ENCODE results near the gene CCDC88C. TPM values are rescaled to one million over a fixed set of nuclear protein-coding genes. Genes with fewer than 3 reads are reported as not detected.

CCDC88C gene
- total and polyA plus RNA-seq, 2 donors (not counting 3 experiments of a cell fraction or from before 2014, with no cell fraction given), result 11.4 to 52.1 TPM

DNA sequence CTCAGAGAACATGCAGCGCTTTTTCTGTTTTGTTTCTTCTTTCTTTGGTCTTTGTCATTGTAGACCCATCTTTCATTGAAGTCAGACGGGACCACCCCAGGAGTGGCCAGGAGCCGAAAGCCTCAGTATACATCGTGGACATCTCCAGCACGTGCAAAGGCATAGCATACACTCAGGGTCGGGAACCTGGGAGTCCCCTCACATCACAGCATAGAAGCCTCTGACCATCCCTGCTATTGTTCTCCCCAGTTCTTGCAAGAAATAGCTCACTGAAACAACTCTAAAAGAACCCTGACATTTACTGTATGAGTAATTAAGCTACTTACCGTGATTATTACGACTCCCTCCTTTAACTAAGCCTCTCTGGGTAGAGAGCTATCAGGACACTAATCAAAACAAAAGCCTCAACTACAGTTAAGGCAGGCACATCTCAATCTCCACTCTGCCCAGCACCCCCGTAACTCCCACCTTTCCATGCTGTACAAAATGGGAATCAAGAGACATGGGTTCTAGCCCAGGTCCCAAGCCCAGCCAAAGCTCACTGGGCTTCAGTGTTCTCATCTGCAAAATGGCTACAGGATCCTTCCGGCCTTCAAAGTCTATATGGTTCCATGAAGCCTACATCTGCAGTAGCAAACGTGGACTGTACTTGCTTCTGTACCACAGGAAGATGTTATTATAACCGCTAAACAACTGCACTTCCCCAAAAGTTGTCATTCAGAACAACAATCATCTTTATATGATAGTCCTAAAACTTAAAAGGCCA is 6.7 kb downstream of the CCDC88C start:
- DNase-seq (ENCODE audit: low read depth, low spot score) (no peak), FAIRE-seq (no peak)
- ChIA-PET POLR2A (no interaction called here), CTCF (interaction anchor here (0.7 to 2.3 kb wide), 5 partner anchors 8 to 101 kb away, joined by 3 to 6 read pairs (median 4); no protein-coding TSS in a partner anchor)
- no peaks in the 10 kb centered on the region for H3K9me1 ChIP-seq (replicated peaks; ENCODE audit: control insufficient read depth, extremely low read depth, insufficient read depth, low read length)
- H3K4me3 ChIP-seq (replicated peaks in 1 of 3; ENCODE audit: insufficient read depth in 1 of 3, low read depth in 1 of 3, low read length in 3 of 3), result no peak overlapping the region
- H3K27me3 ChIP-seq (ENCODE audit: control insufficient read depth in 2 of 2, insufficient read depth in 2 of 2, low read length in 2 of 2), result no peaks in the 10 kb centered on the region
- peaks cover 4% of the 10 kb centered on the region for H3K79me2 ChIP-seq (ENCODE audit: control insufficient read depth, insufficient read depth, low read length)
- peaks cover 11% of the 10 kb centered on the region for H3K4me1 ChIP-seq (ENCODE audit: control insufficient read depth, extremely low read depth, insufficient read depth, low read length)
- TF ChIP-seq POLR2AphosphoS5 (IDR thresholded peaks at IDR 0.05; ENCODE audit: insufficient read depth, low read depth, low read length) (no peak), POLR2A (IDR thresholded peaks at IDR 0.05; ENCODE audit: low read depth, low read length) (no peak), MAX (IDR thresholded peaks at IDR 0.05; ENCODE audit: insufficient read depth, insufficient read length) (no peak), CTCF (IDR thresholded peaks at IDR 0.05; ENCODE audit: extremely low read depth in 1 of 2, insufficient read depth in 1 of 2, low read depth in 1 of 2, low read length in 2 of 2) (no peak), FOS (IDR thresholded peaks at IDR 0.05; ENCODE audit: borderline replicate concordance, insufficient read depth, low read length) (no peak), JUN (IDR thresholded peaks at IDR 0.05; ENCODE audit: borderline replicate concordance, insufficient read depth, insufficient read length, low read depth) (no peak), GATA2 (IDR thresholded peaks at IDR 0.05; ENCODE audit: insufficient read depth, insufficient read length, low read depth, low read length) (no peak), EZH2 (IDR thresholded peaks at IDR 0.05; ENCODE audit: borderline replicate concordance, low read depth, low read length, severe bottlenecking) (no peak), MYC (IDR thresholded peaks at IDR 0.05; ENCODE audit: low read depth, low read length) (no peak)
- no peak overlapping the region for H3K27ac ChIP-seq (ENCODE audit: insufficient read depth, low read depth, low read length)
- no TSS peak for BruUV-seq (replicated peaks)
- no peak overlapping the region for H3K9ac ChIP-seq (replicated peaks; ENCODE audit: extremely low read depth, insufficient read depth, low read length)
- no peak overlapping the region for H3K4me2 ChIP-seq (ENCODE audit: insufficient read depth, low read length)
- H3K9me3 ChIP-seq (replicated peaks; ENCODE audit: control insufficient read depth, insufficient read depth, low read length), result no peaks in the 10 kb centered on the region
- peaks cover 3 to 11% of the 10 kb centered on the region in 2 experiments for H3K36me3 ChIP-seq (ENCODE audit: control insufficient read depth in 2 of 2, extremely low read depth in 1 of 2, insufficient read depth in 2 of 2, low read length in 2 of 2)
- H4K20me1 ChIP-seq (replicated peaks; ENCODE audit: control insufficient read depth, extremely low read depth, insufficient read depth, low read length), result no peaks in the 10 kb centered on the region
- intact Hi-C loops (cut with micrococcal nuclease) (loop anchor here (10.0 kb wide), 1 partner anchor 346 kb away; the partner anchor contains the start of gene RPS6KA5), dilution Hi-C loops (cut with MboI; ENCODE audit: extremely low pct_ligation_motif_present, low sequenced_read_pairs) (no loop called here)
- no peak overlapping the region for H2AFZ ChIP-seq (ENCODE audit: low read depth, low read length)

Data from endothelial cell of umbilical vein (primary cell).